Ectodermal cell (in vitro differentiated cells): ENCODE results near the gene GNE.
"Not testable (repeated sequence)": the region's sequence is repeated elsewhere in the genome, so short reads cannot be mapped to it uniquely, and the experiment has no call there.

ENCODE experiments used
- H3K27ac ChIP-seq: 2 replicates; pipeline ENCODE4 v1.7.0; 2013; ENCODE audit warnings: mild to moderate bottlenecking, low read depth, low read length; ENCODE audit not compliant: insufficient read depth, poor library complexity, severe bottlenecking
- H3K27me3 ChIP-seq: 2 replicates; pipeline ENCODE4 v1.7.0; 2013; ENCODE audit warnings: mild to moderate bottlenecking, low read length; ENCODE audit not compliant: insufficient read depth, control insufficient read depth, poor library complexity, severe bottlenecking
- H3K36me3 ChIP-seq: one replicate; pipeline ENCODE4 v1.7.0; 2013; ENCODE audit warnings: low read length; ENCODE audit not compliant: control insufficient read depth, insufficient read depth
- H3K4me1 ChIP-seq: one replicate; pipeline ENCODE4 v1.7.0; 2013; ENCODE audit warnings: low read length; ENCODE audit not compliant: control insufficient read depth, insufficient read depth
- H3K4me3 ChIP-seq: 2 replicates; pipeline ENCODE4 v1.7.0; 2013; ENCODE audit warnings: low read depth, low read length, control low read depth; ENCODE audit not compliant: insufficient read depth
- H3K9me3 ChIP-seq: 2 replicates; pipeline ENCODE4 v1.7.0; 2013; ENCODE audit warnings: mild to moderate bottlenecking, low read length, moderate library complexity; ENCODE audit not compliant: control insufficient read depth
- WGBS, 2 experiments: methylation state at CpG; one replicate each; pipeline ENCODE4 v1.1.7; 2013; ENCODE audit warnings: missing lambda C conversion rate in 2 of 2; 5-methylcytosine and 5-hydroxymethylcytosine counted together

The GNE gene

DNA sequence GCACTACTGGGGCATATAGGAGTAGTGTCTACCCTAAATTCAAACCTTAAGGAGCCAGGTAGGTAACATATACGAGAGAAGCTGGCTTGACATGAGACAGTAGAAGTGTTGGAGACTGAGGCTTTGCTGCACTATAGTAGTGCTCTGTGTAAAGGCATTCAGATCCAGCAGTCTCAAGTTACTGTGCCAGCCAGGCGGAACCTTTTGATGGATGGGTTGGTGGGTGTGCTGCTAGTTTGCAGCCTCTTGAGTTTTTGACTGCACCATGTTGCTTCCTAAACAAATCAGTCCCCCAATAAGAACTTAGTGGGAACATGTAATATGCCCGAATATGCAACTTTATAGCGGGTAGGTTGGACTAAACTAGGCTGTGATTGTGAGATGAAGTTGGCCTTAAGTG is 66.1 kb downstream of the GNE start:
- H3K9me3 ChIP-seq = no peaks in the 10 kb centered on the region
- H3K4me3 ChIP-seq = peak overlapping the region; percentile 98
- H3K27me3 ChIP-seq = no peaks in the 10 kb centered on the region
- WGBS, 2 experiments = 67 to 72% methylated on average over 4 of the region's 4 CpGs
- peaks cover 14% of the 10 kb centered on the region for H3K4me1 ChIP-seq
- H3K36me3 ChIP-seq = peaks cover under 1% of the 10 kb centered on the region
- H3K27ac ChIP-seq = no peak overlapping the region

DNA sequence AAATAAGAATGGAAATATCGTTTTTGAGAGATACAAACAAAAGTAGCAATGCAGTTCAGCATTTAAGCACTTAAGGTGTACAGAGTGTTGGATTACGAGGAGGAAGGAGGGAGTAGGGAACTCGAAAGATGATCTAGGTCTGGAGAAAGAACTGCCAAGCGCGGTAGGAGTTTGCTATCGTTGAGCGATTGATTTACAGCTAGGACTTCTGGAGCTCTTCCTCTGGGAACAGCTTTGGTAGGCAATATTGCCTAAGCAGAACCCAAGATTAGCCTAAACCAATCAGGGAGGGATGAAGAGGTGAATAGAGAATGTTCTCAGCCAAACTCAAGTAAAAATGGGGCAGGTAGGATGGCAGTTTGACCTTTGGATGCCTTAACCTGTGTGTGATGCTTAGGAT is 66.6 kb downstream of the GNE start:
- WGBS, 2 experiments = 3 to 5% methylated on average over 7 of the region's 7 CpGs
- no peaks in the 10 kb centered on the region for H3K27me3 ChIP-seq
- peaks cover 14% of the 10 kb centered on the region for H3K4me1 ChIP-seq
- H3K9me3 ChIP-seq = no peaks in the 10 kb centered on the region
- no peaks in the 10 kb centered on the region for H3K36me3 ChIP-seq
- H3K4me3 ChIP-seq = peak overlapping the region; percentile 98
- H3K27ac ChIP-seq = no peak overlapping the region

DNA sequence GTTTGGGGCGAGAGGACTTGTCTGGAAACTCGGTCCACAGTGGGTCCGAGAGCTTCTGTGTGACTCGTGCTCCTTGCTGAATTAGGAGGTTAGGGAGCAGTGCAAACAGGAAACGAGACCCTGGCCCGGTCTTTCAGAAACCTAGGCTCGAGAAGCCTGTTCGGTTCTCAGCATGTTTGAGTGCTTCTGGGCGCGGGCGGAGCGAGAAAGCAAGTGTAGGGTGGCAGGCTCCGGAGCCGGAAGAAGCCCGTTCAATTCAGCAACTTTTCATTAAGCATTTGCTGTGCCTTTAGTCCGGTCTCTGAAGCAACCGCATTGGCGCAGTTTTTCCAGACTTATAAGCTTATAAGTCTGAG is 67.0 kb downstream of the GNE start:
- 1% methylated on average over 18 of the region's 18 CpGs for WGBS, 2 experiments
- Histone ChIP-seq H3K27ac (no peak overlapping the region), H3K36me3 (no peaks in the 10 kb centered on the region), H3K4me1 (peaks cover 14% of the 10 kb centered on the region), H3K27me3 (no peaks in the 10 kb centered on the region), H3K9me3 (no peaks in the 10 kb centered on the region), H3K4me3 (peak overlapping the region; percentile 98)

DNA sequence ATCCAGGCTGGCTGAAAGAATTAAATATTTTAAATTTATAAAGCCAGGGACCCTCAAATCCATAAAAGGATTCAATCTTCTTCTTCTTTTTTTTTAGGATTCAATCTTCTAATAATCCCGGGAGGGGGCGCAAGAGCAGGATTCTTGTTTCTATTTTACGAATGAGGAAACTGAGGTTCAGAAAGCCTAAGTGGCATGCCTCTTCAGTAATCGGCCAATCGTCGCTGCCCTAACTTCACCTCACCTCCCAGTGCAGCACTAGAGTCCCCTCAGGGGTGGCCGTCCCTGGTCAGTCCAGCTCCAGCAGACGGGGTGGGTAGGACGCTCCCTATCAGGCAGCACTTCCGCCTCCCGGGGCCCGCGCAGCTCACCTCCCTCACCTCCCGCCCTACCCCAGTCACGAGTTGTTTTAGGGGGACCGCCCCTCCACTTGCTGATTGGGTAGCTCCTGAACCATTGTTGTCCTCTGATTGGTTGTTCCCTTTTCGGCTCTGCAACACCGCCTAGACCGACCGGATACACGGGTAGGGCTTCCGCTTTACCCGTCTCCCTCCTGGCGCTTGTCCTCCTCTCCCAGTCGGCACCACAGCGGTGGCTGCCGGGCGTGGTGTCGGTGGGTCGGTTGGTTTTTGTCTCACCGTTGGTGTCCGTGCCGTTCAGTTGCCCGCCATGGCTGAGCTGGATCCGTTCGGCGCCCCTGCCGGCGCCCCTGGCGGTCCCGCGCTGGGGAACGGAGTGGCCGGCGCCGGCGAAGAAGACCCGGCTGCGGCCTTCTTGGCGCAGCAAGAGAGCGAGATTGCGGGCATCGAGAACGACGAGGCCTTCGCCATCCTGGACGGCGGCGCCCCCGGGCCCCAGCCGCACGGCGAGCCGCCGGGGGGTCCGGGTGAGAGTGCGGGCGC is 67.6 kb downstream of the GNE start, which contains the start of gene CLTA:
CLTA (plus strand) TSS at position 534 of the 902 bp plus-strand sequence; CDS start at position 670, 136 bp downstream.
- Histone ChIP-seq H3K9me3 (no peaks in the 10 kb centered on the region), H3K4me3 (peak within 1 kb of the TSS; percentile 98), H3K4me1 (peaks cover 14% of the 10 kb centered on the region), H3K27ac (peak within 1 kb of the TSS; percentile 56), H3K27me3 (no peaks in the 10 kb centered on the region), H3K36me3 (no peaks in the 10 kb centered on the region)
- 0% methylated on average over 68 of the region's 68 CpGs for WGBS, 2 experiments

DNA sequence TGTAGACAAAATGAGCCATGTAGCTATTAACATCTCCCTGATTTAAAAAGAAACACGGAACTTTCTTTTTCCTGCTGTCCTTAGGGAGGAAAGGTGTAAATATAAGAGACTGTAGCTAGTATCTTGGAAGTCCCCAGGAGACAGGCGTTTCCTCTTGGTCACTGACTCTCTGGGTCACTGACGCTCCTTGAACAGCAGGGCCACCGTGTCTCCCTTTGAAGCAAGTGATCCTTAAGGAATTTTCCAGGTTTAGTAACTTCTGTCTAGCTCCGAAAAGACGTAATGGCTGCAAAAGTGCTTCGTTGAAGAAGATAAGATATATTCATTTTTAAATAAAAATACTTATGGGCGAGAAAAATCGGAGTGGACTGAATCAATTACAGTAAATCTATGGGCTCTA is 68.3 kb downstream of the GNE start:
- Histone ChIP-seq H3K27ac (peak overlapping the region; percentile 56), H3K36me3 (no peaks in the 10 kb centered on the region), H3K4me3 (peak overlapping the region; percentile 98), H3K4me1 (peaks cover 14% of the 10 kb centered on the region), H3K27me3 (no peaks in the 10 kb centered on the region), H3K9me3 (no peaks in the 10 kb centered on the region)
- 19 to 28% methylated on average over 7 to 9 of the region's 9 CpGs for WGBS, 2 experiments

DNA sequence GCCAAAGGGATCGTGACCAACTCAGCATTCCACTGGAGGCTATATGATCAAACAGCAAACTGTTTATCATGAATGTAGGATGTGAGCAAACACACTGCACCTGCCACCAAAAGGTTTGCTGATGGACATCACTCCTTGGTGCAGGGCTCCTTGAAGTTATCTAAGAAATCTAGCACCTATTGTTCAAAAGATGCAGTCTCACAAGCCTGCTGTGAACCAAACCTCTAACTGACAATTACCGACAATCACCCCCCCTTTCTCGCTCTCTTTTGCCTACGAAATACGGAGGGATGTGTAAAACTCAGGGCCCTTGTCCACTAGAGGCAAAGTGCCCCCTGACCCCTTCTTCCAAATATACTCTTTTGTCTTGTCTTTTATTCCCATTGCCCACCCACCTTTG is 70.0 kb downstream of the GNE start:
- no peaks in the 10 kb centered on the region for H3K9me3 ChIP-seq
- no peak overlapping the region for H3K27ac ChIP-seq
- no peak overlapping the region for H3K4me3 ChIP-seq
- no peaks in the 10 kb centered on the region for H3K27me3 ChIP-seq
- 89 to 90% methylated on average over 5 of the region's 5 CpGs for WGBS, 2 experiments
- H3K4me1 ChIP-seq = peaks cover 13% of the 10 kb centered on the region
- H3K36me3 ChIP-seq = no peaks in the 10 kb centered on the region

DNA sequence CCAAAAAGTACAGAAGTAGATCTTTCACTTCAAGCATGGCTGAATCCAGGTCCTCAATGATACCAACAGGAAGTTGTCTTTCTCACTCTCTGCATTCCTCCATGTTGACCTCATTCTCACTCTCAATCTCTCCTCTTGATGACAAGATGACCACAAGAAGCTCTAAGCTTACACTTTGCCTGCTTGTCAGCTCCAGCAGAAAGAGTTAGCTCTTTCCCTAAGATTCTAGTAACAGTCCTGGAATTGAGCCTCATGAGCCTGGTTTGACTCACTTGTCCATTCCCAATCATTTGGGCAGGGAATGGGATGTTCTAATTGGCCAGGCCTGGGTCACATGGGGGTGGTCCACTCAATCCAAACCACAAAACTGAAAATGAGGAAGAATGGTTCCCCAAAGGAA is 70.8 kb downstream of the GNE start:
- Histone ChIP-seq H3K9me3 (no peaks in the 10 kb centered on the region), H3K36me3 (no peaks in the 10 kb centered on the region), H3K27ac (no peak overlapping the region), H3K4me1 (peaks cover 5% of the 10 kb centered on the region), H3K27me3 (no peaks in the 10 kb centered on the region), H3K4me3 (no peak overlapping the region)

DNA sequence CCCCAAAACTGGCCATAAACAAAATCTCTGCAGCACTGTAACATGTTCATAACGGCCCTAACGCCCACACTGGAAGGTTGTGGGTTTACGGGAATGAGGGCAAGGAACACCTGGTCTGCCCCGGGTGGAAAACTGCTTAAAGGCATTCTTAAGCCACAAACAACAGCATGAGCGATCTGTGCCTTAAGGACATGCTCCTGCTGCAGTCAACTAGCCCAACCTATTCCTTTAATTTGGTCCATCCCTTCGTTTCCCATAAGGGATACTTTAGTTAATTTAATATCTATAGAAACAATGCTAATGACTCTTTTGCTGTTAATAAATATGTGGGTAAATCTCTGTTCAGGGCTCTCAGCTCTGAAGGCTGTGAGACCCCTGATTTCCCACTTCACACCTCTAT is 78.0 kb downstream of the GNE start:
- H3K9me3 ChIP-seq, H3K4me1 ChIP-seq, H3K4me3 ChIP-seq, H3K36me3 ChIP-seq, H3K27ac ChIP-seq, H3K27me3 ChIP-seq: not testable (repeated sequence)
- WGBS, 2 experiments = 89 to 93% methylated on average over 5 of the region's 6 CpGs

DNA sequence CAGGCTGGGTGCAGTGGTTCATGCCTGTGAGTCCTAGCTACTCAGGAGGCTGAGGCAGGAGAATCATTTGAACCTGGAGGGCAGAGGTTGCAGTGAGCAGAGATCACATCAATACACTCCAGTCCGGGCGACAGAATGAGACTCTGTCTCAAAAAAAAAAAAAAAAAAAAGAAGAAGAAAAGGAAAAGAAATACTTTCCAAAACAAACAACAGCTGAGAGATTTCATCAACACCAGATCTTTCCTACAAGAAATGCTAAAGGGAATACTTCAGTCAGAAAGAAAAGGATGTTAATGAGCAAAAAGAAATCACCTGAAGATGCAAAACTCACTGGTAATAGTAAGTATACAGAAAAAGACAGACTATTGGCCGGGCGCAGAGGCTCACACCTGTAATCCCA is 80.7 kb downstream of the GNE start:
- Histone ChIP-seq H3K9me3 (no peaks in the 10 kb centered on the region), H3K4me3 (no peak overlapping the region), H3K27ac (no peak overlapping the region), H3K27me3 (no peaks in the 10 kb centered on the region), H3K4me1 (no peaks in the 10 kb centered on the region), H3K36me3 (no peaks in the 10 kb centered on the region)
- 82 to 98% methylated on average over 3 to 4 of the region's 4 CpGs for WGBS, 2 experiments

DNA sequence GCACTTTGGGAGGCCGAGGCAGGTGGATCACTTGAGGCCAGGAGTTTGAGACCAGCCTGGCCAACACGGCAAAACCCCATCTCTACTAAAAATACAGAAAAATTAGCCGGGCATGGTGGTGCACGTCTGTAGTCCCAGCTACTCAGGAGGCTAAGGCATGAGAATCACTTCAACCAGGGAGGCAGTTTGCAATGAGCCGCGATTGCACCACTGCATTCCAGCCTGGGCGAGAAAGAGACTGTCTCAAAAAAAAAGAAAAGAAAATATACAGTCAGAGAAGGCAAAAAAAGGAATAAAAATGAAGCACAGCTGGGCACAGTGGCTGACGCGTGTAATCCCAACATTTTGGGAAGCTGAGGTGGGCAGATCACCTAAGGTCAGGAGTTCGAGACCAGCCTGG is 81.8 kb downstream of the GNE start:
- not testable (repeated sequence) for H3K4me1 ChIP-seq, H3K27me3 ChIP-seq, H3K4me3 ChIP-seq, H3K27ac ChIP-seq, H3K9me3 ChIP-seq, H3K36me3 ChIP-seq
- WGBS, 2 experiments = 92 to 93% methylated on average over 10 of the region's 10 CpGs
